ENCODE measurements around the gene GOLIM4.

DNA sequence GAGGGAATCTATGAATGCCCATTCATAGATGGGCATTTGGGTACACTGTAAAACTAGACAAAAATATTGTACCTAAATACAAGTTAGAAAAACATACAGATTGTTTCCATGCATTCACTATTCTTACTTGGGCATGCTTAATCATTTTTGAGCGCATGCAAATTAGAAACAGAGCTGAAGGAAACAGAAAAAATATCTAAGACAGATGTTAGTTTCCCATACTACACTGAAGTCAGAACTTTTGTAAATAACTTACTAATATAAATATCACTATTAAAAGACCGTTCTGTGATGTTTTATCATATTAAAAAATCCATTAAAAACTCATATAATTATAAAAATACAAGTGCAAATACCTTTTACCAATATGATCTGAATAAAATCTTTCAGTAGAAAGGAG is 58.7 kb downstream of the GOLIM4 start:
- TF ChIP-seq, protein P1, sequence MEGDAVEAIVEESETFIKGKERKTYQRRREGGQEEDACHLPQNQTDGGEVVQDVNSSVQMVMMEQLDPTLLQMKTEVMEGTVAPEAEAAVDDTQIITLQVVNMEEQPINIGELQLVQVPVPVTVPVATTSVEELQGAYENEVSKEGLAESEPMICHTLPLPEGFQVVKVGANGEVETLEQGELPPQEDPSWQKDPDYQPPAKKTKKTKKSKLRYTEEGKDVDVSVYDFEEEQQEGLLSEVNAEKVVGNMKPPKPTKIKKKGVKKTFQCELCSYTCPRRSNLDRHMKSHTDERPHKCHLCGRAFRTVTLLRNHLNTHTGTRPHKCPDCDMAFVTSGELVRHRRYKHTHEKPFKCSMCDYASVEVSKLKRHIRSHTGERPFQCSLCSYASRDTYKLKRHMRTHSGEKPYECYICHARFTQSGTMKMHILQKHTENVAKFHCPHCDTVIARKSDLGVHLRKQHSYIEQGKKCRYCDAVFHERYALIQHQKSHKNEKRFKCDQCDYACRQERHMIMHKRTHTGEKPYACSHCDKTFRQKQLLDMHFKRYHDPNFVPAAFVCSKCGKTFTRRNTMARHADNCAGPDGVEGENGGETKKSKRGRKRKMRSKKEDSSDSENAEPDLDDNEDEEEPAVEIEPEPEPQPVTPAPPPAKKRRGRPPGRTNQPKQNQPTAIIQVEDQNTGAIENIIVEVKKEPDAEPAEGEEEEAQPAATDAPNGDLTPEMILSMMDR (IDR thresholded peaks at IDR 0.05): no peak
- TF ChIP-seq EP300 (IDR thresholded peaks at IDR 0.05): no peak
